ENCODE data around the gene ZBED1. TPM values are rescaled to one million over a fixed set of nuclear protein-coding genes. Genes with fewer than 3 reads are reported as not detected.
"Not testable (repeated sequence)": the region's sequence is repeated elsewhere in the genome, so short reads cannot be mapped to it uniquely, and the experiment has no call there.

Gene ZBED1
- total and polyA plus RNA-seq, 7 experiments from 2014 or later: 23.7 to 44.3 (median 29.0) TPM

- no peak overlapping the region for H3K4me3 Mint-ChIP-seq
- H3K4me3 ChIP-seq (ENCODE audit: low read length): no peak overlapping the region
- no peak for DNase-seq
These were observed 11.7 kb upstream of the ZBED1 start for GRCh38 chrX:2512501-2512900.

GRCh38 chrX:2511326-2511725 lies 10.6 kb upstream of the ZBED1 start:
- no peaks in the 10 kb centered on the region for H3K9me3 ChIP-seq (ENCODE audit: control insufficient read depth in 2 of 3, low read length in 3 of 3)
- H3K36me3 ChIP-seq (ENCODE audit: control insufficient read depth in 2 of 3, insufficient read depth in 3 of 3, low read length in 3 of 3): no peaks in the 10 kb centered on the region
- H3K4me3 ChIP-seq (ENCODE audit: low read length): no peak overlapping the region
- H3K27ac ChIP-seq (ENCODE audit: low read depth, low read length): no peak overlapping the region
- CTCF ChIA-PET: no interaction called here
- no peaks in the 10 kb centered on the region for H3K36me3 Mint-ChIP-seq
- DNase-seq: no peak
- peaks cover 0 to 5% (median 0%) of the 10 kb centered on the region in 7 donors for H3K4me1 Mint-ChIP-seq
- no peaks in the 10 kb centered on the region for H3K9me3 Mint-ChIP-seq
- ATAC-seq: no peak
- H3K27ac Mint-ChIP-seq: no peak overlapping the region
- H3K4me1 ChIP-seq (ENCODE audit: control insufficient read depth in 2 of 2, insufficient read depth in 2 of 2, low read length in 2 of 2): no peaks in the 10 kb centered on the region
- no peak overlapping the region for H3K4me3 Mint-ChIP-seq
- H3K27me3 ChIP-seq (ENCODE audit: control insufficient read depth in 2 of 2, insufficient read depth in 2 of 2, low read length in 2 of 2): no peaks in the 10 kb centered on the region
- intact Hi-C loops (cut with micrococcal nuclease): no loop called here
- POLR2A ChIA-PET: no interaction called here
- H3K27me3 Mint-ChIP-seq: peaks cover 0 to 7% (median 0%) of the 10 kb centered on the region in 5 donors

More at GRCh38 chrX:2512501-2512900, 11.7 kb upstream of the ZBED1 start:
- Histone ChIP-seq H3K27ac (ENCODE audit: low read depth, low read length) (no peak overlapping the region), H3K27me3 (ENCODE audit: control insufficient read depth in 2 of 2, insufficient read depth in 2 of 2, low read length in 2 of 2) (no peaks in the 10 kb centered on the region), H3K9me3 (ENCODE audit: control insufficient read depth in 2 of 3, low read length in 3 of 3) (no peaks in the 10 kb centered on the region), H3K36me3 (ENCODE audit: control insufficient read depth in 2 of 3, insufficient read depth in 3 of 3, low read length in 3 of 3) (no peaks in the 10 kb centered on the region), H3K4me1 (ENCODE audit: control insufficient read depth in 2 of 2, insufficient read depth in 2 of 2, low read length in 2 of 2) (no peaks in the 10 kb centered on the region)
- no peak overlapping the region for H3K27ac Mint-ChIP-seq
- H3K9me3 Mint-ChIP-seq: no peaks in the 10 kb centered on the region
- H3K4me1 Mint-ChIP-seq: peaks cover 0 to 5% (median 4%) of the 10 kb centered on the region in 7 donors
- H3K27me3 Mint-ChIP-seq: peaks cover 0 to 7% (median 0%) of the 10 kb centered on the region in 5 donors
- POLR2A ChIA-PET: no interaction called here
- H3K36me3 Mint-ChIP-seq: no peaks in the 10 kb centered on the region
- CTCF ChIA-PET: no interaction called here
- intact Hi-C loops (cut with micrococcal nuclease): no loop called here
- no peak for ATAC-seq

GRCh38 chrX:2508648-2509335 lies 8.0 kb upstream of the ZBED1 start:
- POLR2A ChIA-PET: no interaction called here
- no peak for ATAC-seq
- Mint-ChIP-seq H3K4me1 (peaks cover 0 to 5% (median 0%) of the 10 kb centered on the region in 7 donors), H3K27ac (peak overlapping the region in 1 of 9 donors; percentile 1), H3K4me3 (no peak overlapping the region), H3K27me3 (peaks cover 0 to 4% (median 0%) of the 10 kb centered on the region in 5 donors), H3K9me3 (no peaks in the 10 kb centered on the region), H3K36me3 (no peaks in the 10 kb centered on the region)
- Histone ChIP-seq H3K4me1 (ENCODE audit: control insufficient read depth in 2 of 2, insufficient read depth in 2 of 2, low read length in 2 of 2) (no peaks in the 10 kb centered on the region), H3K27ac (ENCODE audit: low read depth, low read length) (no peak overlapping the region), H3K36me3 (ENCODE audit: control insufficient read depth in 2 of 3, insufficient read depth in 3 of 3, low read length in 3 of 3) (no peaks in the 10 kb centered on the region), H3K27me3 (ENCODE audit: control insufficient read depth in 2 of 2, insufficient read depth in 2 of 2, low read length in 2 of 2) (no peaks in the 10 kb centered on the region), H3K9me3 (ENCODE audit: control insufficient read depth in 2 of 3, low read length in 3 of 3) (no peaks in the 10 kb centered on the region), H3K4me3 (ENCODE audit: low read length) (no peak overlapping the region)
- CTCF ChIA-PET: no interaction called here
- no peak for DNase-seq
- intact Hi-C loops (cut with micrococcal nuclease): no loop called here

GRCh38 chrX:2507904-2508627 lies 7.3 kb upstream of the ZBED1 start:
- no peak for DNase-seq
- Histone ChIP-seq H3K4me3 (ENCODE audit: low read length) (no peak overlapping the region), H3K36me3 (ENCODE audit: control insufficient read depth in 2 of 3, insufficient read depth in 3 of 3, low read length in 3 of 3) (no peaks in the 10 kb centered on the region), H3K27me3 (ENCODE audit: control insufficient read depth in 2 of 2, insufficient read depth in 2 of 2, low read length in 2 of 2) (no peaks in the 10 kb centered on the region), H3K27ac (ENCODE audit: low read depth, low read length) (no peak overlapping the region), H3K9me3 (ENCODE audit: control insufficient read depth in 2 of 3, low read length in 3 of 3) (no peaks in the 10 kb centered on the region), H3K4me1 (ENCODE audit: control insufficient read depth in 2 of 2, insufficient read depth in 2 of 2, low read length in 2 of 2) (no peaks in the 10 kb centered on the region)
- intact Hi-C loops (cut with micrococcal nuclease): no loop called here
- Mint-ChIP-seq H3K27me3 (peaks cover 0 to 4% (median 0%) of the 10 kb centered on the region in 5 donors), H3K9me3 (no peaks in the 10 kb centered on the region), H3K36me3 (no peaks in the 10 kb centered on the region), H3K4me1 (peaks cover 0 to 5% (median 0%) of the 10 kb centered on the region in 7 donors), H3K4me3 (no peak overlapping the region), H3K27ac (peak overlapping the region in 1 of 9 donors; percentile 14)
- CTCF ChIA-PET: no interaction called here
- no peak for ATAC-seq
- POLR2A ChIA-PET: no interaction called here

- H3K4me3 ChIP-seq (ENCODE audit: low read length): no peak overlapping the region
- intact Hi-C loops (cut with micrococcal nuclease): no loop called here
- ATAC-seq: no peak
- no peaks in the 10 kb centered on the region for H3K4me1 ChIP-seq (ENCODE audit: control insufficient read depth in 2 of 2, insufficient read depth in 2 of 2, low read length in 2 of 2)
- Mint-ChIP-seq H3K4me3 (no peak overlapping the region), H3K9me3 (no peaks in the 10 kb centered on the region), H3K27me3 (peaks cover 0 to 4% (median 0%) of the 10 kb centered on the region in 5 donors), H3K4me1 (peaks cover 0 to 5% (median 0%) of the 10 kb centered on the region in 7 donors), H3K27ac (no peak overlapping the region), H3K36me3 (no peaks in the 10 kb centered on the region)
- DNase-seq: no peak
- H3K27ac ChIP-seq (ENCODE audit: low read depth, low read length): no peak overlapping the region
- no peaks in the 10 kb centered on the region for H3K27me3 ChIP-seq (ENCODE audit: control insufficient read depth in 2 of 2, insufficient read depth in 2 of 2, low read length in 2 of 2)
- ChIA-PET CTCF (no interaction called here), POLR2A (no interaction called here)
- no peaks in the 10 kb centered on the region for H3K36me3 ChIP-seq (ENCODE audit: control insufficient read depth in 2 of 3, insufficient read depth in 3 of 3, low read length in 3 of 3)
- H3K9me3 ChIP-seq (ENCODE audit: control insufficient read depth in 2 of 3, low read length in 3 of 3): no peaks in the 10 kb centered on the region
These were observed 6.4 kb upstream of the ZBED1 start for GRCh38 chrX:2507196-2507595.

- DNase-seq; CTCF ChIA-PET; H3K36me3 ChIP-seq (ENCODE audit: control insufficient read depth in 2 of 3, insufficient read depth in 3 of 3, low read length in 3 of 3); H3K4me1 ChIP-seq (ENCODE audit: control insufficient read depth in 2 of 2, insufficient read depth in 2 of 2, low read length in 2 of 2); ATAC-seq; H3K9me3 ChIP-seq (ENCODE audit: control insufficient read depth in 2 of 3, low read length in 3 of 3); H3K27me3 ChIP-seq (ENCODE audit: control insufficient read depth in 2 of 2, insufficient read depth in 2 of 2, low read length in 2 of 2); H3K36me3 Mint-ChIP-seq; H3K27ac ChIP-seq (ENCODE audit: low read depth, low read length); H3K4me3 Mint-ChIP-seq; H3K27me3 Mint-ChIP-seq; intact Hi-C loops (cut with micrococcal nuclease); H3K4me3 ChIP-seq (ENCODE audit: low read length); H3K9me3 Mint-ChIP-seq; POLR2A ChIA-PET: not testable (repeated sequence)
- peaks cover 0 to 12% (median 2%) of the 10 kb centered on the region in 7 donors for H3K4me1 Mint-ChIP-seq
- H3K27ac Mint-ChIP-seq: peak overlapping the region in 1 of 9 donors; percentile 26
These were observed 4.6 kb upstream of the ZBED1 start for GRCh38 chrX:2505341-2505740.
